Stimulated activated CD8-positive, alpha-beta memory T cell treated with anti-CD3 and anti-CD28 coated beads, Interleukin-4, amount 100 ng/mL, for 24 hours (primary cell): ENCODE results near the gene PLCD3.
"Not testable (repeated sequence)": the region's sequence is repeated elsewhere in the genome, so short reads cannot be mapped to it uniquely, and the experiment has no call there.

Experiments used
- DNase-seq: peaks from one replicate; pipeline ENCODE4 v3.0.0-alpha.2; 2020; ENCODE audit warnings: low read depth

PLCD3 gene

GRCh38 chr17:45132572-45133463 is 503 bp upstream of the PLCD3 start:
- DNase-seq: peak; percentile 47

DNA sequence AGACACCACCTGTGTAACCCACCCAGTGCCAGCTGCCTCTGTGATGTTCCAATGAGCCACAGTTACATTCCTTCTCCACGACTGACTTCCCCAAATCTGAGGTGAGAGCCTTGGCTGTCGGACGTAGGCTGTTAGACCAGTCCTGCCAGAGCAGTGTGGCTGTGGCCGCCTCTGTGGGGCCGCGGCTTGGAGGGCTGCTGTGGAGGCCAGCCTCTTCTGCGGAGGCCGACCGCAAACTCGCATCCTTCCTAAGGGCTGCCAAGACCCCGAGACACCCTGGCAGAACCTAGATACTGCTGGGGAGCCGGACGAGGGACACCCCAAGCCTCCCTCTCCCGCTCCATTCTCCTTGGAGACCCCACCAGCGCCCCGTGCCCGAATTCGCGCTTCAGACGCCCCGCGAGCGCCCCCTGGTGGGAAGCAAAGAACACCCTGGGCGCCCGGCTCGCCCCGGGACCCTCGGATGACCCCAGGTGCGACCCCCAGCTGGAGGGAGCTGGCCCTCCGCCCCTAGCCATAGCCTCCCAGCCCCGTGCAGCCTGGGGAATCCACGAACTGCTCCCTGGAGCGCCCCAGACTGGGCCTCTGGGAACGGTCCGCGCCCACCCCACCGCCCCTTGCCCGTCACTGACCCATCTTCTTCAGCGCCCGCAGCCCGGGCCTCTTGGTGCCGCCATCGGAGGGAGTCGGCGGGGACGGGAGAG is 547 bp downstream of the PLCD3 start:
- DNase-seq: no peak

- DNase-seq: no peak
These were observed 1.4 kb downstream of the PLCD3 start for GRCh38 chr17:45130681-45131615.

GRCh38 chr17:45129940-45130680 is 2.2 kb downstream of the PLCD3 start:
- DNase-seq: no peak

- DNase-seq: no peak
These were observed 2.8 kb downstream of the PLCD3 start for GRCh38 chr17:45129426-45129939.

GRCh38 chr17:45128989-45129388 is 3.3 kb downstream of the PLCD3 start:
- DNase-seq: no peak

- no peak for DNase-seq
These were observed 4.0 kb downstream of the PLCD3 start for GRCh38 chr17:45128331-45128730.

GRCh38 chr17:45127548-45128300 is 4.6 kb downstream of the PLCD3 start:
- no peak for DNase-seq

- no peak for DNase-seq
These were observed 5.1 kb downstream of the PLCD3 start for GRCh38 chr17:45127207-45127547.

DNA sequence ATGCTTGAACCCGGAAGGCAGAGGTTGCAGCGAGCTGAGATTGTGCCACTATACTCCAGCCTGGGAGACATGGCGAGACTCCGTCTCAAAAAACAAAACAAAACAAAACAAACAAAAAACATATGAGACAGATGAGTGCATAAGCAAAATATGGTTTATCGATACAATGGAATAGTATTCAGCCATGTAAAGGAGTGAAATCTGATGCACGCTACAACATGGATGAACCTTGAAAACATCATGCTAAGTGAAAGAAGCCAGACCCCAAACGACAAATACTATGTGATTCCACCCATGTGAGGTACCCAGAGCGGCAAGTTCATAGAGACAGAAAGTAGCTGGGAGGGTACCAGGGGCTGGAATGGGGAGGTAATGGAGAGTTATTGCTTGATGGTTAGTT is 6.8 kb downstream of the PLCD3 start:
- DNase-seq: no peak

GRCh38 chr17:45124797-45125122 is 7.6 kb downstream of the PLCD3 start:
- DNase-seq: not testable (repeated sequence)

GRCh38 chr17:45123930-45124796 is 8.2 kb downstream of the PLCD3 start:
- DNase-seq: no peak

DNA sequence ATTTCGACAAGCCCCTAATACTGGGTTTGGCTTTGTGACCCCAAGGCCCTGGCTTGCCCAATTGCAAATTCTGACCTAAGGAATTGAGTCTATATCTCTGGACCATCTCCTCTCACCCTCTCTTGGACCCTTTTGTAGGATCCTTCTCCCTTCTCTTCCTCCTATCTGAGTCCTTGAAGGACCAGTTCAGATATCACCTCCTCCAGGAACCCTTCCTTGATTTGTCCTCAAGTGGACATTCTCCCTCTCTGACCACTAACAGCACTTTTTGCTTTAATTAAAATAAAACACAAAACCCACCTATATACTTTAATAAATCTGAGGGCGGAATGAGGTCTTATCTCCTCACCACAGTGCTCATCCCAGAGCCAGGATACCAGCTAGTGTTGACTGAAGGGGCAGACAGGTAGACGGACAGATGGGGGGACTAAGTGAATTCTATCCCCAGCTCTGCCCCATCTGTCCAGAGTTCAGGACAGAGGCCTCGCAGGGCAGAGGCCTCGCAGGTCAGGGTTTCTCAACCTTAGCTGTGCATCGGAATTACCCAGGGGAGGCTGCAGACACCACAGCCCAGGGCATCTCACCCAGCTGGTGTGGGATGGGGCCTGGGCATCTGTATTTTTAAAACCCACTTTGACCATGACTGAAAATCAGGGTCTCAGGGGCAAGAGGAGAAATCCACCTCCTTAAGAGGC is 9.1 kb downstream of the PLCD3 start:
- DNase-seq: no peak

DNA sequence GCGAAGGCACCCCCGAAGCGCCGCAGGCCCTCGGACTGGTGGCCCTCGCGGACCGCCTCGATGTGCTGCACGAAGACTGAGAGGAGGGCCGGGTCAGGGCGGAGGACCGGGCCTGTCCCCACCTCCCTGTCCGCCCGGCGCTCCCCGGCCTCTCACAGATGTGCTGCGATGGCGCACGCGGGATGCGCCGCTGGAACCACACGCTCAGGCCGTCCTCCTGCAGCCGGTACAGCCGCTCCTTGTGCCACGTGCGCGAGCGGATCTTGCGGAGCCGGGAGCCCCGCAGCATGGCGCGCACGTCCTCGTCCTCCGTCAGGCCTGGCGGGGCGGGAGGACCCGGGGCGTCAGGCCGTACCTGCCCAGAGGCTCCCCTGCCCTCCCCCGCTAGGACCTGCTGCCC is 11.3 kb downstream of the PLCD3 start:
- DNase-seq: no peak

DNA sequence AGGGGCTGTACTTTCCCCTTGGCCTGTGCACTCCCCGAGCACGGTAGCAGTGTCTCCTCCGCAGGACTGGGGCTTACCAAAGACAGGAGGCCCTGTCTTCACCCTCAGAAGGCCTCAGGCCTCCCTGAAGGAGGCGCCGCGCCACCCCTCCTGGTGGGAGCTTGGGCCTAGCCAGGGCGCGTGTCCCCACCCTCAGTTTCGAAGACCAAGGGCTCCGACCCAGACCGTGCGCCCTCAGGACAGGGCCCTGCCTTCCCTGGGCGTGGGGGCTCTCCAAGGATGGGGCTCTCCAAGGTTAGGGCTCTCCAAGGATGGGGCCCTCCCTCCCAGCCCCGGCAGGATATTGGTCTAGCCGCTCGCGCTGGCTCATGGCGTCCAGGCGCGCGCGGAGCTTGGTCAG is 11.8 kb downstream of the PLCD3 start:
- DNase-seq: no peak

GRCh38 chr17:45119964-45120363 is 12.4 kb downstream of the PLCD3 start:
- DNase-seq: no peak

DNA sequence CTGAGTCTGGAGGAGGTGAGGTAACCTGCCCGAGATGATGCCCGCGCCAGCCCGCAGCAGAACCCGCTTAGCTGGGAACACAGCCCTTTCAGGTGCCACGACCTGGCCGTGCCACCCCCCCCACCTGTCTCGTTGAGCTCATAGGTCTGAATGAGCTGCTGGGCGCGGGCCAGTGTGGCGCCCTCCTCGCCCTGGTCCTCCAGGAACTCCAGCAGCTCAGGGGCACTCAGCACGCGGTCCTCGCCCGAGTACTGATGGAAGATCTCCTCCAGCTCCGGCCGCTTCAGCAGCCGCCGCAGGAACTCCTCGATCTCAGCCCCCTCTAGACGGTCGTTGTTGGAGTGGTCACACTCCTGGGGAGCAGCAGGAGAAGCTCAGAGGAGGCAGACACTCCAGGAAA is 13.6 kb downstream of the PLCD3 start:
- DNase-seq: no peak

DNA sequence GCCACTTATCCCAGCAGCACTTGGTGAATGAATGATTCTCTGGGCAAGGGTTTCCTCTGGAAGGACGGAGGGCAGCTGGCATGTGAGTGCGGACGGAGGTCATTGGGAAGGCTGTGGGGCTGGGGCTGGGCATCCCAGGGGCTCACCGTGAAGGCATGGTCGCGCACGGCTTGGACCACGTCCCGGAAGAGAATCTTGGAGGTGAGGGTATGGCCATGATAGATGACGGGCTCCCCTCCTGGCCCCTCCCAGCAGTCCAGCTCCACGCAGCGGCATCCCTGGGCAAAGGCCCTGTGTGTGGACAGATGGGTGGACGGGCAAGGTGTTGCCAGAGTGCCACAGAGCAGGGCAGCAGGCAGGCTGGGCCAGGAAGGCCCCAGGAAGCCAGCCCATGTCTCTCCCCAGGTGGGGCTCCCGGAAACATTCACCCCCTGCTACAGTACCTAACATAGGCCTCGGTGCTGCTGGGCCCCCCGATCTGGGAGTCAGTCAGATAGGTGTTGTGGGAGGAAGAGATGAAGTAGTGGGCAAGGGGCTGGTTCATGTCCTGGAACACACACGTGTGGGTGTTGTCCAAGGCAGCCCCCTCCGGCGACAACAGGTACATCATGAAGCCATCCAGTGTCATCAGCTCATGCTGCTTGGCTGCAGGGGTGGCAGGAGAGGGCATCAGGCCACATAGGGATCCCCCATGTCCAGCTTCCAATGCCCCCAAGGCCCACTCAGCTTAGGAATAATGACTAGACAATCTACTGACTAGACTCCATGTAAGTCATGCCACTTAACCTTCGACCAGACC is 14.3 kb downstream of the PLCD3 start:
- no peak for DNase-seq
